H9 (cell line): ENCODE results near the gene C13orf42. TPM values are rescaled to one million over a fixed set of nuclear protein-coding genes. Genes with fewer than 3 reads are reported as not detected.

Source experiments
- DNase-seq: peaks from one replicate; pipeline ENCODE4 v3.0.0-alpha.2; 2017
- H2AFZ ChIP-seq: one replicate; pipeline ENCODE4 v1.6.1; 2013; ENCODE audit warnings: mild to moderate bottlenecking, low read length, control low read depth, moderate library complexity
- H2AK5ac ChIP-seq: 2 replicates; pipeline ENCODE4 v1.6.1; 2013; ENCODE audit warnings: low read length, control low read depth, mixed read lengths; ENCODE audit not compliant: insufficient read length
- H2BK120ac ChIP-seq: one replicate; pipeline ENCODE4 v1.6.1; 2013; ENCODE audit warnings: low read depth, mild to moderate bottlenecking, low read length, control low read depth, inconsistent platforms; ENCODE audit not compliant: poor library complexity, severe bottlenecking
- H2BK12ac ChIP-seq: 2 replicates; pipeline ENCODE4 v1.6.1; 2013; ENCODE audit warnings: low read length, control low read depth, mixed read lengths, low read depth; ENCODE audit not compliant: insufficient read length
- H2BK15ac ChIP-seq: 2 replicates; pipeline ENCODE4 v1.6.1; 2013; ENCODE audit warnings: low read depth, low read length, control low read depth
- H2BK20ac ChIP-seq: one replicate; pipeline ENCODE4 v1.6.1; 2013; ENCODE audit warnings: low read depth, mild to moderate bottlenecking, low read length, control low read depth, inconsistent platforms; ENCODE audit not compliant: poor library complexity, severe bottlenecking
- H2BK5ac ChIP-seq: 2 replicates; pipeline ENCODE4 v1.6.1; 2013; ENCODE audit warnings: low read length, control low read depth, mixed read lengths; ENCODE audit not compliant: insufficient read length
- H3K14ac ChIP-seq: 2 replicates; pipeline ENCODE4 v1.6.1; 2013; ENCODE audit warnings: low read length, control low read depth; ENCODE audit not compliant: insufficient read depth
- H3K18ac ChIP-seq: 2 replicates; pipeline ENCODE4 v1.6.1; 2013; ENCODE audit warnings: low read depth, mild to moderate bottlenecking, mixed read lengths, low read length, control low read depth; ENCODE audit not compliant: insufficient read length
- H3K23ac ChIP-seq: 2 replicates; pipeline ENCODE4 v1.6.1; 2013; ENCODE audit warnings: low read length, control low read depth, mixed read lengths, low read depth; ENCODE audit not compliant: insufficient read length
- H3K23me2 ChIP-seq: 2 replicates; pipeline ENCODE4 v1.6.1; 2013; ENCODE audit warnings: low read depth, mild to moderate bottlenecking, mixed read lengths, low read length, control low read depth; ENCODE audit not compliant: insufficient read length, poor library complexity, severe bottlenecking
- H3K27ac ChIP-seq: 2 replicates; pipeline ENCODE4 v1.5.1; 2013; ENCODE audit warnings: low read length, control low read depth, mixed read lengths, low read depth; ENCODE audit not compliant: insufficient read length
- H3K27me3 ChIP-seq: 2 replicates; pipeline ENCODE4 v1.6.1; 2013; ENCODE audit warnings: low read length, control low read depth, inconsistent platforms; ENCODE audit not compliant: insufficient read depth
- H3K4ac ChIP-seq: 2 replicates; pipeline ENCODE4 v1.6.1; 2013; ENCODE audit warnings: low read depth, mild to moderate bottlenecking, control low read depth, inconsistent platforms, low read length, moderate library complexity
- H3K4me1 ChIP-seq: 2 replicates; pipeline ENCODE4 v1.6.1; 2013; ENCODE audit warnings: low read length, control low read depth, inconsistent platforms; ENCODE audit not compliant: insufficient read depth
- H3K4me2 ChIP-seq: 2 replicates; pipeline ENCODE4 v1.6.1; 2013; ENCODE audit warnings: low read length, control low read depth, mixed read lengths; ENCODE audit not compliant: insufficient read length, insufficient read depth
- H3K56ac ChIP-seq: 2 replicates; pipeline ENCODE4 v1.6.1; 2013; ENCODE audit warnings: low read depth, mild to moderate bottlenecking, mixed read lengths, low read length, control low read depth; ENCODE audit not compliant: insufficient read length
- H3K79me1 ChIP-seq: 2 replicates; pipeline ENCODE4 v1.6.1; 2013; ENCODE audit warnings: low read depth, mild to moderate bottlenecking, moderate library complexity, low read length, control low read depth, inconsistent platforms; ENCODE audit not compliant: insufficient read depth, poor library complexity, severe bottlenecking
- H3K79me2 ChIP-seq: 2 replicates; pipeline ENCODE4 v1.6.1; 2013; ENCODE audit warnings: low read length, control low read depth, inconsistent platforms; ENCODE audit not compliant: insufficient read depth
- H3K9ac ChIP-seq: 2 replicates; pipeline ENCODE4 v1.6.1; 2013; ENCODE audit warnings: low read length, control low read depth, mixed read lengths; ENCODE audit not compliant: insufficient read length; ENCODE audit errors: extremely low read depth
- H3K9me3 ChIP-seq: one replicate; pipeline ENCODE4 v1.6.1; 2013; ENCODE audit warnings: low read depth, low read length, inconsistent platforms; ENCODE audit not compliant: control insufficient read depth
- H3T11ph ChIP-seq: one replicate; pipeline ENCODE4 v1.6.1; 2013; ENCODE audit warnings: mild to moderate bottlenecking, low read length, control low read depth, inconsistent platforms
- H4K20me1 ChIP-seq: one replicate; pipeline ENCODE4 v1.6.1; 2013; ENCODE audit not compliant: control insufficient read depth, insufficient read length, insufficient read depth
- H4K5ac ChIP-seq: 2 replicates; pipeline ENCODE4 v1.6.1; 2013; ENCODE audit warnings: low read depth, mild to moderate bottlenecking, mixed read lengths, low read length, control low read depth; ENCODE audit not compliant: insufficient read length
- H4K8ac ChIP-seq: replicated peaks from 2 replicates; pipeline ENCODE4 v1.6.1; 2013; ENCODE audit warnings: low read length, control low read depth, mixed read lengths, low read depth; ENCODE audit not compliant: insufficient read length
- H4K91ac ChIP-seq: 2 replicates; pipeline ENCODE4 v1.6.1; 2013; ENCODE audit warnings: low read depth, mild to moderate bottlenecking, moderate library complexity, mixed read lengths, low read length, control low read depth; ENCODE audit not compliant: insufficient read length
- H3K27ac Mint-ChIP-seq, 3 experiments: 2 replicates in 2 of 3; 3 replicates in 1 of 3; pipeline ENCODE4 v1.8.0; 2020 to 2021; ENCODE audit warnings: mixed read lengths in 3 of 3, mild to moderate bottlenecking in 1 of 3, moderate library complexity in 1 of 3
- H3K27me3 Mint-ChIP-seq: 2 replicates; pipeline ENCODE4 v1.8.0; 2021; ENCODE audit warnings: low read depth, mild to moderate bottlenecking, moderate library complexity, mixed read lengths
- H3K36me3 Mint-ChIP-seq, 3 experiments: 2 replicates in 2 of 3; 3 replicates in 1 of 3; pipeline ENCODE4 v1.8.0; 2020 to 2021; ENCODE audit warnings: low read depth in 3 of 3, mixed read lengths in 3 of 3; ENCODE audit not compliant: insufficient read depth in 1 of 3
- H3K4me1 Mint-ChIP-seq, 2 experiments: 2 replicates each; pipeline ENCODE4 v1.8.0; 2020; ENCODE audit warnings: mixed read lengths in 2 of 2
- H3K4me3 Mint-ChIP-seq, 2 experiments: 2 replicates in 1 of 2; 3 replicates in 1 of 2; pipeline ENCODE4 v1.8.0; 2020 to 2021; ENCODE audit warnings: mild to moderate bottlenecking in 2 of 2, mixed read lengths in 2 of 2, moderate library complexity in 1 of 2
- H3K9me3 Mint-ChIP-seq, 2 experiments: 2 replicates in 1 of 2; 3 replicates in 1 of 2; pipeline ENCODE4 v1.8.0; 2020; ENCODE audit warnings: mild to moderate bottlenecking in 2 of 2, mixed read lengths in 2 of 2, moderate library complexity in 1 of 2
- CTCF ChIP-seq: fragments of 200-600 bp; sonication (generic); conservative IDR thresholded peaks from 3 replicates; pipeline ENCODE4 v1.8.0; 2021; ENCODE audit warnings: antibody characterized with exemption, mild to moderate bottlenecking
- WGBS: extraction: QIAGEN DNeasy Blood & Tissue Kit; methylation state at CpG from one replicate; pipeline ENCODE4 v1.1.7; 2013; ENCODE audit warnings: missing lambda C conversion rate, low lambda C conversion rate, mixed read lengths; ENCODE audit not compliant: insufficient read length; ENCODE audit errors: extremely low coverage; 5-methylcytosine and 5-hydroxymethylcytosine counted together
- total RNA-seq: library from RNA; stranded (reverse); gene quantifications from 2 replicates; pipeline ENCODE4 v1.2.1, GENCODE V29; 2021

C13orf42 gene
- total RNA-seq, 1 experiment from 2014 or later: 16.5 TPM

- no peak overlapping the region for H4K5ac ChIP-seq
- H2BK20ac ChIP-seq: no peak overlapping the region
- Mint-ChIP-seq H3K27me3 (no peaks in the 10 kb centered on the region), H3K4me1 (peaks cover 66 to 72% of the 10 kb centered on the region in 2 experiments), H3K4me3 (no peak overlapping the region), H3K9me3 (no peaks in the 10 kb centered on the region; a peak in 1 of 5 replicates), H3K36me3 (peaks cover 4 to 14% (median 5%) of the 10 kb centered on the region in 3 experiments), H3K27ac (peak overlapping the region in 2 of 3 experiments; percentile 31 to 41; a peak in 1 of 7 replicates)
- no peak overlapping the region for H3K56ac ChIP-seq
- no peak overlapping the region for H2AK5ac ChIP-seq
- no peak overlapping the region for H3K9ac ChIP-seq
- H3K79me1 ChIP-seq: no peaks in the 10 kb centered on the region
- H3K27ac ChIP-seq: no peak overlapping the region
- H4K8ac ChIP-seq: no peak overlapping the region
- no peak overlapping the region for H3K18ac ChIP-seq
- no peaks in the 10 kb centered on the region for H3K9me3 ChIP-seq
- no peaks in the 10 kb centered on the region for H3K23me2 ChIP-seq
- H3K23ac ChIP-seq: no peak overlapping the region
- H3K14ac ChIP-seq: no peak overlapping the region
- H3T11ph ChIP-seq: no peak overlapping the region
- H3K4ac ChIP-seq: no peak overlapping the region
- H3K4me2 ChIP-seq: no peak overlapping the region
- no peak for DNase-seq
- no peaks in the 10 kb centered on the region for H4K20me1 ChIP-seq
- WGBS: no CpG with 5 or more reads among the region's 3 CpGs
- no peak overlapping the region for H2BK12ac ChIP-seq
- no peak overlapping the region for H2BK5ac ChIP-seq
- no peak overlapping the region for H2BK15ac ChIP-seq
- no peak for TF ChIP-seq CTCF
- no peak overlapping the region for H2AFZ ChIP-seq
- H3K4me1 ChIP-seq: peaks cover 31% of the 10 kb centered on the region
- H2BK120ac ChIP-seq: no peak overlapping the region
- no peak overlapping the region for H4K91ac ChIP-seq
- H3K79me2 ChIP-seq: no peaks in the 10 kb centered on the region
- no peaks in the 10 kb centered on the region for H3K27me3 ChIP-seq
Measured at GRCh38 chr13:51156648-51157047, 45.6 kb upstream of the C13orf42 start.
